B cell (primary cell): Measurements from ENCODE around the gene SETDB2. TPM values are rescaled to one million over a fixed set of nuclear protein-coding genes. Genes with fewer than 3 reads are reported as not detected.
"Not testable (repeated sequence)": the region's sequence is repeated elsewhere in the genome, so short reads cannot be mapped to it uniquely, and the experiment has no call there.

Experiments used
- ATAC-seq: fragments of 200-7000 bp; cut with Tn5 transposase; one replicate; pipeline ENCODE4 v1.10.0; 2021; ENCODE audit warnings: low read depth, mild to moderate bottlenecking, moderate number of reproducible peaks, moderate library complexity
- CTCF ChIA-PET: fragments of 350-600 bp; sonication (Branson Sonifier 250); formaldehyde crosslinking; loops from one replicate; lab custom pipeline; 2021; ENCODE audit warnings: antibody characterized with exemption, inconsistent platforms; lab: Charles Lee
- POLR2A ChIA-PET: fragments of 350-600 bp; sonication (Branson Sonifier 250); formaldehyde crosslinking; loops from one replicate; lab custom pipeline; 2021; ENCODE audit warnings: antibody characterized with exemption; lab: Charles Lee
- DNase-seq: peaks from one replicate; pipeline ENCODE4 v3.0.0; 2013
- H2AFZ ChIP-seq: 2 replicates; pipeline ENCODE4 v1.6.1; 2012; ENCODE audit warnings: mild to moderate bottlenecking, low read depth, low read length; ENCODE audit not compliant: insufficient read depth, poor library complexity, severe bottlenecking
- H3K27ac ChIP-seq, 2 donors: 1 replicate in 1 of 2; 2 replicates in 1 of 2; pipeline ENCODE4 v1.5.1; 2012 to 2013; ENCODE audit warnings: low read length in 2 of 2, mild to moderate bottlenecking in 2 of 2, moderate library complexity in 1 of 2
- H3K27me3 ChIP-seq, 4 experiments: fragments of 200-600 bp in 1 of 4; sonication (generic) in 1 of 4; replicated peaks in 1 of 4; 1 replicate in 2 of 4; 2 replicates in 2 of 4; pipeline versions ENCODE4 v1.6.1 to v1.7.0; 2013 to 2016; ENCODE audit warnings: low read length in 3 of 4, mild to moderate bottlenecking in 2 of 4, mixed read lengths in 1 of 4, moderate library complexity in 1 of 4; ENCODE audit not compliant: insufficient read depth in 4 of 4, control insufficient read depth in 3 of 4; ENCODE audit errors: control extremely low read depth in 1 of 4
- H3K36me3 ChIP-seq, 2 experiments: replicated peaks in 1 of 2; 1 replicate in 1 of 2; 2 replicates in 1 of 2; pipeline versions ENCODE4 v1.6.1 to v1.7.1; 2013; ENCODE audit warnings: low read length in 1 of 2; ENCODE audit not compliant: insufficient read depth in 2 of 2, control insufficient read depth in 1 of 2; ENCODE audit errors: control extremely low read depth in 1 of 2, extremely low read depth in 1 of 2
- H3K4me1 ChIP-seq, 2 donors: fragments of 200-600 bp in 1 of 2; sonication (generic) in 1 of 2; 1 replicate in 1 of 2; 2 replicates in 1 of 2; pipeline versions ENCODE4 v1.5.1 to v1.6.1; 2013 to 2017; ENCODE audit warnings: low read length in 2 of 2; ENCODE audit not compliant: control insufficient read depth in 2 of 2, insufficient read depth in 2 of 2
- H3K4me2 ChIP-seq: replicated peaks from 2 replicates; pipeline ENCODE3; 2012; ENCODE audit warnings: mild to moderate bottlenecking, low read depth, low read length; ENCODE audit not compliant: poor library complexity, severe bottlenecking
- H3K4me3 ChIP-seq, 5 experiments: fragments of 200-600 bp in 1 of 5; sonication (generic) in 1 of 5; 1 replicate in 3 of 5; 2 replicates in 2 of 5; pipeline versions ENCODE4 v1.5.1 to v1.7.0; 2011 to 2016; ENCODE audit warnings: low read length in 4 of 5, mild to moderate bottlenecking in 4 of 5, low read depth in 2 of 5, control low read depth in 1 of 5, moderate library complexity in 1 of 5; ENCODE audit not compliant: insufficient read depth in 1 of 5; ENCODE audit errors: control extremely low read depth in 1 of 5, extremely low read depth in 1 of 5
- H3K79me2 ChIP-seq: fragments of 200-600 bp; sonication (generic); one replicate; pipeline ENCODE4 v1.6.0; 2016; ENCODE audit warnings: low read length; ENCODE audit not compliant: control insufficient read depth, insufficient read depth
- H3K9ac ChIP-seq: fragments of 200-600 bp; sonication (generic); 2 replicates; pipeline ENCODE4 v1.6.1; 2017; ENCODE audit warnings: mild to moderate bottlenecking, low read length, moderate library complexity
- H3K9me3 ChIP-seq, 3 donors: one replicate each; pipeline versions ENCODE4 v1.6.1 to v1.7.1; 2013; ENCODE audit warnings: low read length in 2 of 3; ENCODE audit not compliant: control insufficient read depth in 2 of 3, insufficient read depth in 1 of 3; ENCODE audit errors: control extremely low read depth in 1 of 3
- H4K20me1 ChIP-seq: 2 replicates; pipeline ENCODE4 v1.6.0; 2012; ENCODE audit warnings: mild to moderate bottlenecking, low read length; ENCODE audit not compliant: insufficient read depth, control insufficient read depth, poor library complexity, severe bottlenecking
- H3K27ac Mint-ChIP-seq: one replicate; pipeline ENCODE4 v1.8.0; 2021; ENCODE audit warnings: mixed read lengths
- H3K27me3 Mint-ChIP-seq: one replicate; pipeline ENCODE4 v1.8.0; 2021; ENCODE audit warnings: mixed read lengths
- H3K4me1 Mint-ChIP-seq: one replicate; pipeline ENCODE4 v1.8.0; 2021; ENCODE audit warnings: mixed read lengths
- H3K4me3 Mint-ChIP-seq: one replicate; pipeline ENCODE4 v1.8.0; 2021; ENCODE audit warnings: mixed read lengths
- H3K9me3 Mint-ChIP-seq: one replicate; pipeline ENCODE4 v1.8.0; 2022; ENCODE audit warnings: mixed read lengths; ENCODE audit not compliant: insufficient read depth
- CTCF ChIP-seq: fragments of 200-600 bp; IDR thresholded peaks from one replicate; pipeline ENCODE4 v1.8.0; 2022; ENCODE audit warnings: antibody characterized with exemption, mild to moderate bottlenecking
- EZH2 ChIP-seq: IDR thresholded peaks from 2 replicates; pipeline ENCODE4 v1.6.1; 2012; ENCODE audit warnings: borderline replicate concordance, low read depth, mild to moderate bottlenecking, moderate library complexity, low read length; ENCODE audit not compliant: insufficient read depth, poor library complexity, severe bottlenecking
- WGBS: methylation state at CpG from one replicate; pipeline ENCODE4 v1.1.5; 2013; ENCODE audit warnings: missing lambda C conversion rate; ENCODE audit not compliant: insufficient coverage; 5-methylcytosine and 5-hydroxymethylcytosine counted together
- intact Hi-C: fragments of 100-400 bp; cut with micrococcal nuclease; formaldehyde crosslinking; loops from one replicate; pipeline ENCODE4 v1.10.0; 2022
- polyA plus RNA-seq: library from polyadenylated mRNA; depleted of rRNA; stranded (reverse); fragments of >200 nt; gene quantifications from 2 replicates; pipeline ENCODE4 v1.2.3, GENCODE V29; 2012
- total RNA-seq, 2 donors: library from RNA; stranded (reverse); fragments of 120-200 nt in 1 of 2; gene quantifications; 1 replicate in 1 of 2; 2 replicates in 1 of 2; pipeline versions ENCODE4 v1.2.3 to v1.2.4, GENCODE V29; 2013 to 2022

The SETDB2 gene
- total and polyA plus RNA-seq, 2 donors (not counting 1 experiment from before 2014, with no cell fraction given): 12.0 to 38.2 TPM

DNA sequence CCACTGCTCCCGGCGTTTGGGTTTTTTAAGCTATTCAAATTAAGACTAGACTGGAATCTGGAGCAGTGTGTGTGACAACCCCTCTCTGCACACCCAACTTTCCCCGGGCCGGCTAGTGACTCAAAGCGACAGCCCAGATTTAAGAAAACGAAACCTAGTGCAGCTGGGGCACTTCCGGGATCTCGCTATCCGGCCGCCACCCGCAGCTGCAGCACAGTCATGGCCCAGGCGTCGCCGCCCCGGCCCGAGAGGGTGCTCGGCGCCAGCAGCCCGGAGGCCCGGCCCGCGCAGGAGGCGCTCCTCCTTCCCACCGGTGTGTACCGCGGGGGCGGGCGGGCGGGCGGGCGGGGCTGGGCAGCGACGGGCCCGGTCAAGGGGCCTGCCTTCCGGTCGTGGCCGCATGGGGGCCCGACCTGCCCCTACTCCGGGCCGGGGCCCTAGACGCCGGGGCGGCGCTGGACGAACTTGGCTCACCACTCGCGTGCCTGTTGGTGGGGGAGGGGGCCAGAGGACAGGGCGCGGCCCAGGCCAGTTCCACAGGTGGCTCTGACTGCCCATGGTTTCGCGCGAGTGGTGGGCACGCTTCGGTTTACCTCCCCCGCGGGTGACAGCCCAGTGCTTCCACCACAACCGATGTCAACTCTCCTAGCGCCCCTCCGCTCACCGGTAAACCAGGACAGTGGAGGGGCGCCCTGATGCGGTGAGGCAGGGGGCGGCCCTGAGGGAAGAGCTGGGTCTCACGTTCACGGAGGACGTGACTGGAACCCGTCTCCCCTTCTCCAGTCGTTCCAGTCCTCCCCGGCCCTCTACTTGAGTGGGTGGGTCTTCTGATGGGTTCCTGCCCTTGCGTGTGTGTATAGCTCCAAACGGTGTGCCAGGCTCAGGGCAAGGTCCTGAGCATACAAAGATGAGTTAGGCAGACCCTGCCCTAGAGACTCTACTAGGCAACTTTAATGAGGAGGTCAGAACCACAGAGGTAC is 52.0 kb downstream of the SETDB2 start, which contains the start of gene PHF11:
Gene PHF11 (plus strand): TSS at position 171 of the 980 bp plus-strand sequence. CDS start 49 bp downstream, at position 220.
- Mint-ChIP-seq H3K4me3 (peak within 1 kb of the TSS; percentile 95), H3K4me1 (peaks cover 40% of the 10 kb centered on the region), H3K27ac (peak within 1 kb of the TSS; percentile 99), H3K27me3 (no peaks in the 10 kb centered on the region), H3K9me3 (no peaks in the 10 kb centered on the region)
- WGBS: under 1% methylated on average over 57 of the region's 71 CpGs
- peak; percentile 80 for ATAC-seq
- peaks cover 20% of the 10 kb centered on the region for H3K79me2 ChIP-seq
- peak within 1 kb of the TSS; percentile 82 for H2AFZ ChIP-seq
- H3K4me2 ChIP-seq: peak within 1 kb of the TSS; percentile 87
- intact Hi-C loops: loop anchor here (1.0 to 10.0 kb wide), 9 partner anchors 34 to 1419 kb away; partner anchors contain the start of genes CAB39L, KPNA3, SETDB2 and SPRYD7
- H3K27me3 ChIP-seq: no peaks in the 10 kb centered on the region
- peak within 1 kb of the TSS; percentile 94 for H3K9ac ChIP-seq
- H4K20me1 ChIP-seq: no peaks in the 10 kb centered on the region
- H3K36me3 ChIP-seq: peaks cover 0 to 16% of the 10 kb centered on the region in 2 experiments
- no peaks in the 10 kb centered on the region for H3K9me3 ChIP-seq
- DNase-seq: peak; percentile 92
- H3K4me3 ChIP-seq: peak within 1 kb of the TSS; percentile 67 to 90 (median 77)
- ChIA-PET CTCF (interaction anchor here (0.6 to 1.7 kb wide), 6 partner anchors 11 to 133 kb away, joined by 3 to 8 read pairs (median 3); no protein-coding TSS in a partner anchor), POLR2A (interaction anchor here (0.7 to 2.2 kb wide), 10 partner anchors 11 to 123 kb away, joined by 3 to 42 read pairs (median 5); partner anchors contain the start of genes CAB39L, RCBTB1 and SETDB2)
- peak within 1 kb of the TSS; percentile 89 to 95 for H3K27ac ChIP-seq
- TF ChIP-seq EZH2 (no peak), CTCF (no peak)
- peaks cover 6 to 20% of the 10 kb centered on the region in 2 donors for H3K4me1 ChIP-seq

DNA sequence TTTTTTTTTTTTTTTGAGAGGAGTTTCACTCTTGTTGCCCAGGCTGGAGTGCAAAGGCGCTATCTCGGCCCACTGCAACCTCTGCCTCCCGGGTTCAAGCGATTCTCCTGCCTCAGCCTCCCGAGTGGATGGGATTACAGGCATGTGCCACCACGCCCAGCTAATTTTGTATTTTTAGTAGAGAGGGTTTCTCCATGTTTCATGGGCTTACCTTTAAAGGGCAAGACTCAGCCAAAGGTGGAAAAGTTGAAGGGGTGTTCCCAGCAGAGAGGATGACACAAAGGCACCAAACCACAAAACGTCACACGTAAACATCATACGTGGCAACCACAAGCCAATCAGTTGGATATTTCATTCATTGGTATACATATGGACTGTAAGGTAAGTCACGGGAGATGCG is 52.8 kb downstream of the SETDB2 start:
- Histone ChIP-seq H3K4me3 (peak overlapping the region in 3 of 5 experiments; percentile 74 to 90 (median 77)), H3K79me2 (peaks cover 20% of the 10 kb centered on the region), H3K27ac (peak overlapping the region; percentile 89), H3K36me3 (peaks cover 0 to 16% of the 10 kb centered on the region in 2 experiments), H3K4me1 (peaks cover 6 to 20% of the 10 kb centered on the region in 2 donors), H3K9ac (peak overlapping the region; percentile 94), H3K4me2 (peak overlapping the region; percentile 87)
- H3K4me1 Mint-ChIP-seq: peaks cover 40% of the 10 kb centered on the region
- H3K9me3 Mint-ChIP-seq, ATAC-seq, H3K27me3 Mint-ChIP-seq, H3K9me3 ChIP-seq, H4K20me1 ChIP-seq, H3K27me3 ChIP-seq, H2AFZ ChIP-seq: not testable (repeated sequence)
- WGBS: 69% methylated on average over 4 of the region's 11 CpGs
- intact Hi-C loops: loop anchor here (1.0 to 10.0 kb wide), 2 partner anchors 33 to 1418 kb away; no protein-coding TSS in a partner anchor
- peak overlapping the region; percentile 89 for H3K4me3 Mint-ChIP-seq
- CTCF ChIA-PET: interaction anchor here (0.6 to 1.7 kb wide), 3 partner anchors 10 to 86 kb away, joined by 3 to 4 read pairs (median 3); no protein-coding TSS in a partner anchor
- POLR2A ChIA-PET: interaction anchor here (0.7 to 2.2 kb wide), 7 partner anchors 10 to 122 kb away, joined by 3 to 42 read pairs (median 6); partner anchors contain the start of genes CAB39L, RCBTB1 and SETDB2
- H3K27ac Mint-ChIP-seq: peak overlapping the region; percentile 96
- DNase-seq: peak; percentile 47
